NB4 (cell line): ENCODE results near the gene STK35.

Experiments
- CTCF ChIP-seq: IDR thresholded peaks from one replicate; pipeline ENCODE4 v1.5.1; 2012; ENCODE audit warnings: low read depth, low read length
- MAX ChIP-seq: IDR thresholded peaks from 2 replicates; pipeline ENCODE4 v1.6.1; 2011; ENCODE audit warnings: low read depth, low read length
- MYC ChIP-seq: IDR thresholded peaks from 2 replicates; pipeline ENCODE4 v1.6.1; 2011; ENCODE audit warnings: low read depth, low read length
- POLR2A ChIP-seq: IDR thresholded peaks from 2 replicates; pipeline ENCODE4 v1.6.1; 2011; ENCODE audit warnings: mild to moderate bottlenecking; ENCODE audit not compliant: insufficient read length; ENCODE audit errors: extremely low read depth

- no peak for TF ChIP-seq POLR2A
- TF ChIP-seq CTCF: peak; percentile 91
- TF ChIP-seq MYC: no peak
- TF ChIP-seq MAX: no peak; the same call in 1 of the 2 replicates
Measured at GRCh38 chr20:2172305-2173175, 70.9 kb downstream of the STK35 start.
